PFSK-1 (cell line): Measurements from ENCODE around the gene KRT222.

Experiments
- FOXP2 ChIP-seq: optimal IDR thresholded peaks from 2 replicates; pipeline ENCODE3; 2011; ENCODE audit warnings: borderline replicate concordance, control low read depth, inconsistent platforms; ENCODE audit not compliant: insufficient read depth; ENCODE audit errors: extremely low read length, extremely low read depth
- POLR2AphosphoS5 ChIP-seq: IDR thresholded peaks from 2 replicates; pipeline ENCODE4 v1.6.1; 2012; ENCODE audit warnings: low read depth, mild to moderate bottlenecking, control low read depth, low read length, moderate library complexity
- REST ChIP-seq, 2 experiments: IDR thresholded peaks; 2 replicates each; pipeline versions ENCODE4 v1.6.1 to v1.8.0; 2011 to 2012; ENCODE audit warnings: low read depth in 2 of 2, low read length in 2 of 2, control low read depth in 1 of 2, inconsistent platforms in 1 of 2, mild to moderate bottlenecking in 1 of 2, moderate library complexity in 1 of 2; ENCODE audit not compliant: insufficient read depth in 1 of 2
- SIN3A ChIP-seq: IDR thresholded peaks from 2 replicates; pipeline ENCODE4 v1.6.1; 2012; ENCODE audit warnings: mild to moderate bottlenecking, low read length, moderate library complexity, borderline replicate concordance; ENCODE audit not compliant: insufficient read depth
- TAF1 ChIP-seq: IDR thresholded peaks from 2 replicates; pipeline ENCODE4 v1.6.1; 2012; ENCODE audit warnings: low read length, control low read depth, borderline replicate concordance; ENCODE audit not compliant: insufficient read depth

The KRT222 gene

GRCh38 chr17:40703652-40704051 lies 38.7 kb upstream of the KRT222 start, which contains the start of gene KRT24:
KRT24 (minus strand) TSS chr17:40703752; CDS start chr17:40703693, 59 bp downstream.
- TF ChIP-seq FOXP2 (no peak), SIN3A (no peak), REST (IDR thresholded peaks at IDR 0.05; ENCODE audit: insufficient read depth in 1 of 2, low read depth in 2 of 2, low read length in 2 of 2) (no peak), POLR2AphosphoS5 (no peak), TAF1 (no peak)

- TF ChIP-seq TAF1 (no peak), FOXP2 (no peak), POLR2AphosphoS5 (no peak), SIN3A (no peak), REST (IDR thresholded peaks at IDR 0.05; ENCODE audit: insufficient read depth in 1 of 2, low read depth in 2 of 2, low read length in 2 of 2) (no peak)
Observed at GRCh38 chr17:40702271-40702670, 37.3 kb upstream of the KRT222 start.

GRCh38 chr17:40699853-40700252 lies 34.9 kb upstream of the KRT222 start:
- TF ChIP-seq SIN3A (no peak), POLR2AphosphoS5 (no peak), TAF1 (no peak), FOXP2 (no peak), REST (IDR thresholded peaks at IDR 0.05; ENCODE audit: insufficient read depth in 1 of 2, low read depth in 2 of 2, low read length in 2 of 2) (no peak)

GRCh38 chr17:40699371-40699770 lies 34.4 kb upstream of the KRT222 start:
- TF ChIP-seq TAF1 (no peak), POLR2AphosphoS5 (no peak), SIN3A (no peak), FOXP2 (no peak), REST (IDR thresholded peaks at IDR 0.05; ENCODE audit: insufficient read depth in 1 of 2, low read depth in 2 of 2, low read length in 2 of 2) (no peak)

- TF ChIP-seq TAF1 (no peak), FOXP2 (no peak), SIN3A (no peak), POLR2AphosphoS5 (no peak), REST (IDR thresholded peaks at IDR 0.05; ENCODE audit: insufficient read depth in 1 of 2, low read depth in 2 of 2, low read length in 2 of 2) (no peak)
Observed at GRCh38 chr17:40697297-40697696, 32.3 kb upstream of the KRT222 start.
